HuH-7 (cell line): ENCODE data around the gene SLC2A13.

ENCODE experiments used
- DNase-seq: peaks from one replicate; pipeline ENCODE4 v3.0.0; 2011; ENCODE audit warnings: low spot score

Gene SLC2A13

DNA sequence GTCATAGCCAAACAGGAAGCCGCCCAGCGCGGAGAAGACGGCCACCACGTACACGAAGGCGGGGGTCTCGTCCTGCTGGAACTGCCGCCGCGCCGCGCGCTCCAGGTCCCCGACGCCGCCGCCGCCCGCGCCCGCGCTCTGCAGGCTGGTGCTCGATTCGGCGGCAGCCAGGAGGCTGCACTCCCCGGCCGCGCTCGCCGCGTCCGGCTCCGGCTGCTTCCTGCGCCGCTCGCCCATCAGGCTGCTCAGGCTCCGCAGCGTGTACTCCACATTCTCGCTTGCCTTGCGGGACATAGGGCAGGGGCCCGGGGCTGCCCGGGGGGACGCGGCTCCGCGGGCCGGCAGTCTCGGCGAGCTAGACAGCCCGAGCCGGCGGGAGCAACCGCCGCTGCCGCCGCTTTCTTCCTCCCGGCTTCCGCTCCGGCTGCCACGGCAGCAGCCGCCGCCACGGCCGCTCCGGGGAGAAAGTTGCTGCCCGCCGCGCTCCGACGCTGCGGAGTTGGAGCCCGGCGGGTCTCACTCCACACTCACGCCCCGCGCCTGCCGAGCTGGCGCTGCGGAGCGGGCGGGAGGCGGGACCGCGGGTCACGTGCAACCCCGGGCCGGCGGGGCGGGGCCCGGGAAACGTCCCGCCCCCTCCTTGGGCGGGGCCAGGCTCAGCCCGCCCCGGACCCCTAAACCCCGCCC is at the start of gene SLC2A13:
TSS of gene SLC2A13 (minus strand) at position 567 of the 687 bp plus-strand sequence. CDS start at position 294, 273 bp downstream.
- peak; percentile 85 for DNase-seq

DNA sequence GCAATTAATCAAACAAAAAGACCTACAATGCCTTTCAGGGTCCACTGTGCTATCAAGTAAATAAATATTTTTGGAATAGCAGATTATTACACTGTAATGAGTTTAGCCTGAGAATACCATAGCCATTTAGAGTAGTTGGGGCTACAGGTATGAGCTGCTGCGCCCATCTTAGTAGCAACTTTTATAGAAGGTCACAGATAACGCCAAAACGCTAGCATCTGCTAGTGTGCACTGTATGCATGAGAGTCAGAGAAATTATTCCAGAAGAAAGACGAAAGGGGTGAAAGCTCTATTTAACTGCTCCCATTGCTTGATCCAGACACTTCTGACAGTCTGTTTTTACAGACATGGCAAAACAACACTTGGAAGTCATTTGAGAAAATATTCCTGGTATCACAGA is 48.5 kb upstream of the SLC2A13 start:
- no peak for DNase-seq

DNA sequence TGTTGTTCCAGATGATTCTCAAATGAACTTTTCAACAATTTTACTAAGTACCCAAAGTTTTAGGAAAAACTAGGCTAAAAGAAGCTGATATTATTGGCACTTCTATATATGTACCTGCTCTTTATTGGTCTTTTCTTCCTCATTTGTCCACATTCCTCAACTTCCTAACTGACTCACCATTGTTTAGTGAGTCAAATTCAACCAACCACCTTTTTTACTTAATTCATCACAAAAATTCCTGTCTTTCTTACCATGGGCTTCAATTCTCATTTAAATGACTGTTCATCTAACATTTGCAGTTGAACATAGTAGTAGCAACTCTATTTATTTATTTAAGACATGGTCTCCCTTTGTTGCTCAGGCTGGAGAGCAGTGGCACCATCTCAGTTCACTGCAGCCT is 47.6 kb upstream of the SLC2A13 start:
- DNase-seq, result no peak

DNA sequence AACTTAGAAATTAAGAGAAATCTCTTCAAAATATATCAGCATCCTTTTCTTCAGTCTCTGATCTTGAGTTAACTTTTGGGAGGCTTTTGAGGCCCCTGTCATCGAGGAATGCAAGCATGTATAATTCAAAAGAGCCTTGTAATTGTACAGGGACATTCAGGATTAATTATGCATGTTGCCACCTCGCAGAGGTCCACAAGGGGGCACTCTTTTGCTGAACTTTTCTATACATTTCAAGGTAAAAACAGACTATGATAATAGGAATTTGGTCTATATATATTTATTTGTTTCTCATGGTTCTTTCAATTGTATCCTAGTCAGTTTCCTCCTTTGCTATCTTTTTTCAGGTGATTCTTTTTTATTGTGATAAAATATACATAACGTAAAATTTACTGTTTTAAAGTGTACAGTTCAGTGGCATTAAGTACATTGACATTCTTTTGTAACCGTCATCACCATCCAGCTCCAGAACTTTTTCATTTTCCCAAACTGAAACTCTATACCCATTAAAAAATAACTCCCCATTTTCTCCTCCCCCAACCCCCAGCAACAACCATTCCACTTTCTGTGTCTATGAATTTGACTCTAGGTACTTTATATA is 47.0 kb upstream of the SLC2A13 start:
- DNase-seq, result peak; percentile 3

DNA sequence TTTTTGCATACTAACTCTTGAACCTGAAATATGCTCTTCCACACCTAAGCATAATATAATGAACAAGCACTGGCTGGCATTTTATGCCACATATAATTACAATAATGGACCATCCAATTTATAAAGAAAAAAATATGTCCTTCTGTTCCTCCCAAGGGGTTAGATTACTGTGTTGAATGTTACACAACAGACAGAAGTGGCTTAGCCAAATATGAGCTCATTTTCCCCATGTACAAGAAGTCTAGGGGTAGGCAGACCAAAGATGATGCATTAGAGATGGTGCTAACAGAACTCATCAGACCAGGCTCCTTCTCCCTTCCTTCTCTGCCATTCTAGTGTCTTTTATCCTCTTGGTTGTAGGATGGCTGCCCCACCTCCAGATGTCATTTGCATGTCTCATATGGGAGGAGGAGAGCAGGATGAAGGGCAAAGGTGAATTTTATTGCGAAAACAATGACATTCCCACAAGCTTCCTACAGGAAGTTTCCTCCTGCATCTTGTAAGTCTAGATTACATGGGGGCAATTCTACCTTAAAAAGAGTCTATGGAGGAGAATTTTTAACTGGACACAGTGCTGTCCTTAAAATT is 43.9 kb upstream of the SLC2A13 start:
- DNase-seq, result no peak

DNA sequence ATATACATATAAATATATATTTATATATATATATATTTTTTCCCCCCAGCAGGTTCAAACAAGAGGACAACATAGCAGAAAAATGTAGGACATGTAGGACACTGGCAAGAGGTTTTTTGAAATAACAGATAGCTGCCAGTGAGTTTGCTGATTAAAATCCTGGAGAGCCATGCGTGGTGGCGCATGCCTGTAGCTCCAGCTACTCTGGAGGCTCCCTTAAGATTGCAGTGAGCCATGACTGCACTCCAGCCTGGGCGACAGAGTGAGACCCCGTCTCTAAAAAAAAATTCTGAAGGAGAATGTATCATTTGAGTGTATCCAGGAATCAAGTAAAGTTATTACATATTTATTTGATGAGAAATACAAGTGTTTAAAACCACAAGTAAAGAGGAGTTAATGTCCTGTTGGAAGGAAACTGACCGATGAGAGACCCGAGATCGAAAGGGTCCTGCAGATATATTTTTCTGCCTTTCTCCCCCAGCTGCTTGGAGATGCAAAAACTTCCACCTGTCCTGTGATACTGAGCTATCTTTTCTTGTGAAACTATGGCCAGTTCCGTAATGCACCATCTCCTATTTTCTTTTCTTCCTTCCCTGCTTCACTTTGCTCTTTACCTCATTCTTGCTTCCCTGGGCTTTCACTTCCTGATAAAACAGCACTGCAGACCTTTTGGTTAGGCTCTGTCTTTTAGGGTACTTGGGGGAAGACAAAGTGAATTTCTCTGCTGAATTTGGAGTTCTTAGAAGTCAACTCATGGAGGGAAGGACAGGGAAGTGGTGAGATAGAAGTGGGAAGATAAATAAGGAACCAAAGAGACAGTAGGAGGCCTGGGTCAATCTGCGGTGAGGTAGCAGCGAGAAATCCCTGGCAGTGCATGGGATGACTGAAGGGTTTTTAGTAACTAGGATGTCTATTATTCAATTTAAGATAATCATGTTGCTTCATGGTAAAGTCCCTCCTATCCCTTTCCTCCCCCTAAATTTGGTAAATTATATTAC is 41.2 kb upstream of the SLC2A13 start:
- DNase-seq, result no peak

DNA sequence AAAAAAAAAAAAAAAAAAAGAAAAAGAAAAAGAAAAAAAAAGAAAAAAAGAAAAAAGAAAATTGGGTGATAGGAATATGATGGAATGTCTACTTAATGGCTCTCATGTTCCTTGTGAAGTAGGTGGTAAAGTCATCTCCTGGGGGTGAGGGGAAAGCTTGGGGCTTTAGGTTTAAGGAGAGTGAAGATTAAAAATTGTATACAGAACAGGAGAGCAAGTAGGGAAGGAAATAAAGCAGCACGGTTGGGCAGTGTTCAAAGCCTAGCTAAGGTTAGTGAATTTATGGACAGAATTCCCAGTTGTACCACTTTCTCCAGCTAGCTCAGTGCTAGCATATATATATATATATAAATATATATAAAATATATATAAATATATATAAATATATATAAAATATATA is 40.0 kb upstream of the SLC2A13 start:
- DNase-seq, result no peak

DNA sequence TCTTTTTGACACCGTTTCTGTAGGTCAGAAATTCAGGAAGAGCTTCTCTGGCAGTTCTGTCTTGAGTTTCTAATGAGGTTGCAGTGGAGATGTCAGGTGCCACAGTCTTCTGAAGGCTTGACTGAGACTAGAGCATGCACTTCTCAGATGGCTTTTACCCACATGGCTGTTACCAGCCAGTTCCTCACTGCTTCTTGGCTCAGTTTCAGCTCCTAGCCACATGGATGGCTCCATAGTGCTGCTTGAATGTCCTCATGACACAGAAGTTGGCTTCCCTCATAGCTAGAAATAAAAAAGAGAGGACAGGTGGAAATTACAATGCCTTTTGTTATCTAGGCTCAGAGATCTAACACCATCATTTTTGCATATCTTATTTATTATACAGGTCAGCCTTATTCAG is 38.1 kb upstream of the SLC2A13 start:
- no peak for DNase-seq

DNA sequence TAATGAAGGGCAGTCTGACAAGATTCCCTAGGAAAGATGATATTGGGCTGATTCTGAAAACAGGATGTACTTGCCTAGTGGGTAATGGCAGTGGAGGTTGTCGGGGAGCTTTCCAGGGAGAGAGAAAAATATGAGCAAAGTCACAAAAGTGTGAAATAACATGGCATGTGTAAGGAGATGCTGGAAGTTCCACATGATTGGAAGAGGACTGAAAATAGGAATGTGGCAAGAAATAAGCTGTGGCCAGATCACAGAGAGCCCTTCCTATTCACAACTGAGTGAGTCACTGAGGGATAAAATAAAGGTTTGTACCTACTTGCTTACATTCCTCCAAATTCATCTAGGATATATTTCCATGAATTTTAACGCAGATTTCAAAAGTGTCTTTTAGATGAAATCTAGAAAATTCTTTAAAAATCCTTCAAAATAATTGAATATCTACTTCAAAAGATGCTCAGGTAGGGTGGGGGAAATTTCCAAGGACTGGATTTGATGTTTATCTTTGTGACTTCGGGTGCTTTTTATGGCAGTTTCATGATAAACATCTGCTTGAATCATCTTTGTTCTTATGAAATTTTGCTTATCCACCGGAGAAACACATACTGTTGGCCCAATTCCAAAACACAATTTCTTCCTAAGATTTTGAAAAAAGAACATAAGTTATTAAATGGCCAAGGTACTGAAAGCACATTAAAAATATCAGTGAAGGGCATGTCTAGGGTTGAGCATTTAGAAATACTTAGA is 36.3 kb upstream of the SLC2A13 start:
- no peak for DNase-seq

DNA sequence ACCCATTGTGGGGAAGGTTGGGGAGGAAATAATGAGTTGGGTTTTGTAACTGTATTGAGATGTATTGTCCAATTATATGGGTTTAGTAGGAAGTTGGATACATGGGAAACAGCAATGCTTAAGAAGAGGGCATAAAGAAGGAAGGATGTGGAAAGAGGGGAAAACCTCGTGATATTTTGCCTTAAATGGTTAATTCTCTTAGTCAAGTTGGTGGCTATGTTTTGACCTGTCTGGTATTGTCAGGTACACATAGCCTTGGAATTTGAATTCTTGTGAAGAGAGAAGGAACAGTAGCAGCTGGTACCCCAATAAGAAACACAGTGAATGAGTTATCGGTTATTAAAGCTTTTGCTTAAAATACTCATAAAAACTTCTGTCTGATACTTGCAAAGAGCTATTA is 32.6 kb upstream of the SLC2A13 start:
- no peak for DNase-seq

DNA sequence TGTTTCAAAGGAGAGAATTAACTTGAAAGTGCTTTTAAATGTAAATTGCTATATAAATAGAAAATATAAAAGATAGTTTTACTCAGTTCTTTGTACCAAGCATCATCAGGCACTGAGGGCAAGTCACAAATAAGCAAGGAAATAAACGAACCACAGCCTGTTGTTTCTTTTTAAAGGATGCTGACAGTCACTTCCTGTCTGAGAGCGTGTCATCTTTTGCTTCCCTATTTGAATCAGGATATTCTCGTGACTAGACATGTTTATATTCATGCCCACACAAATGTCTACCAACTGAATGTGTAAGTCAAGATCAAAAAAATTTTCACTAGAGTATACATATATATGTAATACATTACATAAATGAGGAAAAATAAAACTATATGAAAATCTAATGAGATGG is 31.4 kb upstream of the SLC2A13 start:
- no peak for DNase-seq

DNA sequence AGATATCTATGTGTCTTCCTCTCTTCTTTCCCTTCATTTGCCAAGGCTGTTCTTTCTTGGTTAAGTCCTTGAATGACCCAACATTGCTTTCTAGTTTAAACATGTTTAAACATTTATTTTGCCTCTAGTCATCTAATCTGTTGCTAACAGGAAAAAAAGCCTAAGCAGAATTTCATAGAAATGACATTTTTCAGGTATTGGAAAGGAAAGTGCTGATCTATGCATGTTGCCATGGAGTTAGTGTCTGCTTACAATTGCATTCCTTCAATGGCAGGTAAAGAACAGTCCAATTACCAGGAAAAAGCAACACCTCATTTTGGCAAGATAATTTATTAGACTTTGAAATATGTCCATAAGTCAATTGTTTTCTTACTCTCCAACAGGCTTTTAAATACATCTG is 21.5 kb upstream of the SLC2A13 start:
- no peak for DNase-seq

DNA sequence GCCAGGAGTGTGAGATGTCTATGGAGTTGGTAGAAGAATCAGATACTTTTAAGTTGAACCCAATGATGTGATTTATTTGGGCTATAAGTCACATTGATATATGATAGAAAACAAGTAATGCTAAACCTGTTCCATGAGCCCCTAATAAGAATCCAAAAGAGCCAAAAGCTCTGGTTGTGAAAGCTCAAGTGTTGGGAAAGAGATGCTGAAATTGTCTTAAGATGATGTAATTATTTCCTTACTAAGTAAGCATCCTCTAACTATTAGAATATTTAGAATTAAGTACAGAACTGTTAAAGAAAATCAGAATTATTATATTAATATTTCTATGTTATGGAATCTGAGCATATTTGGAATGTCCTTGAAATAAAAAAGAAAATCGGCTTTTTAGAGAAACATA is 17.6 kb upstream of the SLC2A13 start:
- DNase-seq, result no peak

DNA sequence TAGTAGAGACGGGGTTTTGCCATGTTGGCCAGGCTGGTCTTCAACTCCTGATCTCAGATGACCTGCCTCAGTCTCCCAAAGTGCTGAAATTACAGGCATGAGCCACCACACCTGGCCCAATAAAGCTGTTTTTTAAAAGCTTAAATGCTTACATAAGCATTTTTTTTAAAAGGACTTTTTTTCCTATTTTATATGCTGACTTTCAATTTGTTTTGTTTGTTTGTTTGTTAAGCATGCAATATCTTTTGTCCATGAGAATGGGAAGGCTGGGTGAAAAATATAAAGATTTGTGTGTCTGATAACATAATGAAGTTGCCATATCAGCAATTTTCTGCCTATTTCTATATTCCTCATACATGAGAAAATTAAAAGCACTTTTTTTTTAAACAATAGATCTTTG is 17.0 kb upstream of the SLC2A13 start:
- DNase-seq, result no peak

DNA sequence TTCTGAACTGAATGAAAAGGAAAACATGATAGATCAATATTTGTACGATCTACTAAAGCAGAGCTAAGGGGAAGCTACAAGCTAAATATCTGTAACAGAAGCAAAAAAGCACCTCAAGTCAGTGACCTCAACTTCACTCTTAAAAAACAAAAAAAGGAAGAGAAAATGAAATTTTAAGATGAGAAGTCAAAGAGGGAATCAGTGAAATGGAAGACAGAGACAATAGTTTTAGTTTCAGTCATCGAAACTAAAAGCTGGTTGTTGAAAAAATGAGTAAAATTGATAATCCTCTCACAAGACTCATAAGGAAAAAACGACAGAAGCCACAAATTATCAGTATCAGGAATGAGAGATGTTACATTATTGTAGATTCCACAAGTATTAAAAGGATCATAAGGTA is 11.9 kb upstream of the SLC2A13 start:
- no peak for DNase-seq

DNA sequence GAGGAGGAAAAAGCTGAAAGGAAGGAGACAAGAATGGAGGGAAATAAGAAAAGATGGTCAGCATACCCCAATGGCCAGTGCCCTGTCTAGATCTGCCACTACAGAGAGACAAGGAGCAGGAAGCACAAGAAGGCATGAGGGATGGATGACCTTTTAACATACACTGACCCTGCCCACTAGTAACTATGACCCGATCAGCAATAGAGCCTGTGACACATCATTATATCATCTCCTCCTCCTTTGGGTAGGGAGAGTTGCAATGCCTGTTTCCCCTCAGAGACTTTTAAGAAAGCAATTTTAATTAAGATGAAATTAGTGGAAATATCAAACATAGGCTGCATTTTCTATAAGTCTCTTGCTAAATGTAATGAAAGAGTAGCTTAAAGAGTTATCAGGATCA is 4.7 kb upstream of the SLC2A13 start:
- DNase-seq, result no peak

DNA sequence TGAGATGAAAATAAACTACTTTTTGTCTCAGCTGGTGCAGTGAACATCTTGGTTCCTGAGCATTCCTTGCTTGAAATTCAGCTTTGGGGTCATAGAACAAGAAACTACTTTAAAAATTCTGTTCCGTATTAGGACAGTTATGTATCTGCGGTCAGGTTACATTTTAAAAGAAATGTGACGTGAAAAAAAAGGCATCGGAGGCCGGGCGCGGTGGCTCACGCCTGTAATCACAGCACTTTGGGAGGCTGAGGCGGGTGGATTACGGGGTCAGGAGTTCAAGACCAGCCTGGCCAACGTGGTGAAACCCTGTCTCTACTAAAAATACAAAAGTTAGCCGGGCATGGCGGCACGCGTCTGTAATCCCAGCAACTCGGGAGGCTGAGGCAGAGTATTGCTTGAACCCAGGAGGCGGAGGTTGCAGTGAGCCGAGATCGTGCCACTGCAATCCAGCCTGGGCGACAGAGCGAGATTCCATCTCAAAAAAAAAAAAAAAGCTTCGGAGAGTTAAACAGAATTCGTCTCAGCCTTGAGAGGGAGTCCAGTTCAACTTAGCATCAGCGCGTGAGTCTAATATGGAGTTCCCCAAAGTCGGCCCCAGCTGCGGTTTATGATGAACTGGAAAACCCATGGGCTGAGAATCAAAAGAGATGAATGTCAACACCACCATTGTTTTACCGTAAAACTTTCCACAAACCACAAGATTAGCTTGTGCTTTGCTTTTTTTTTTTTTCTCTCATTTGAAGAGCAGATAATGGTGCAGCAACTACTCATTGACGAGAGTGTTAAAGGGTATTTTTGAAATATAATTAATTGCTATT is 2.1 kb upstream of the SLC2A13 start:
- DNase-seq, result no peak

DNA sequence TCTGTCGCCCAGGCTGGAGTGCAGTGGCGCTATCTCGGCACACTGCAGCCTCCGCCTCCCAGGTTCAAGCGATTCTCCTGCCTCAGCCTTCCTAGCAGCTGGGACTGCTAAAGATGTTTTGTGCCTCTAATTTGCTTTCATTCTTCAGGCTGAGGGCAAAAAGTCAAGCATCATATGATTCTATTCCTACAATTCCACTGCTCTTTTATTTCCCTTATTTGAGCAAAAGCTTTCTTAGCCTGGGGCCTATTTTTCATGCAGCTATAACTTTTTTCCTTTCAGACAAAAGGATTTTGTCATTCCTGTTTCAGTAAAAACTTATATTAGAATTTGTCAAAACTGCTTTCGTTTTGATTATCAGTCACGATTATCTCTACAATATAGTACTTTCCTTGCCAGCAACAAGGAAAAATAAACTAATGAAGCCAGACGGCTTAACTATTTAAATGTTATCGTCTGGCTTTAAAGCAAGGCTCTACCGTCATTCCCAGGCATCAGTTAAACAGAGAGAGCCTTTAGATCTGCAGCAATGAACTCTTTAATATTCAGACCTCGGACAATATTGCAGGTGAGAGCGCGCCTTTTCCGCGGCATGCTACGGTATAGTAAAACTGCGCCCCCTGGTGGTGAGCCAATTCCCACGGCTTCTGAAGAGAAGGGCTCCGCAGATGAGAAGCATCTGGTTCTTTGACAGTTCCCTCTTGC is 1.4 kb upstream of the SLC2A13 start:
- DNase-seq, result peak; percentile 71

DNA sequence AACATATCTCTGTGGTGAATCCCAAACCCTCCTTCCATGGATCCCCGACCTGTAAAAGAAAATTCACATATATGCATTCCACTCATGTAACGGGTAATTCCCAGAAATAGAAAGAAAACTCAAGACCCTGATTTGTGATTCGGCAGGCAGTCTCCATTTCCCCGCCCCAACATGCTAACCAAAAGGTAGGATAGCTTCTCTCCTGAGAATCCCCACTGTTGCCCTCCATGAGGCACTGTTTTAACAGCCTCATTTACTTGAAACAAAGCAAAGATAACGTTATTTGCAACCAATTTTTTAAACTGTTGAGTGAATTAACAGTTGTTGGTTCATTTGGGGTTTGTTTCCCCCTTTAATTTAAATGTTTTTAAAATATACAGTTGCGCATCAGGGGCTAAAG is 774 bp upstream of the SLC2A13 start:
- DNase-seq, result no peak

DNA sequence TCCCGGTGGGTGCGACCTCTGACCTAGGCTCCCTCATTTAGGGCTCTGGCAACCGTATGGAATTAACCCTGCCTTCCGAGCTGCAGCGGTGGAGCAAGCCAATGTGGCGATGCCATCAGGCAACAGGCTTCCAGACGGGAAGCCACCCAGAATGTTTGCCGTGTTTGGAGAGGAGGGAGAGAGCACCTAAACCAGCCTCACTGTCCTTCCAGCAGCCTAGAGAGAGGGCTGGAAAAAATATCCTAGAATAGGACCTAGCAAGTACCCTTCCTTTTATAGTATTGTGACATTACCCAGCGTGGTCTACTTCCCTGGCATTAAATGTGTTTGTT is 287 bp upstream of the SLC2A13 start:
- no peak for DNase-seq

DNA sequence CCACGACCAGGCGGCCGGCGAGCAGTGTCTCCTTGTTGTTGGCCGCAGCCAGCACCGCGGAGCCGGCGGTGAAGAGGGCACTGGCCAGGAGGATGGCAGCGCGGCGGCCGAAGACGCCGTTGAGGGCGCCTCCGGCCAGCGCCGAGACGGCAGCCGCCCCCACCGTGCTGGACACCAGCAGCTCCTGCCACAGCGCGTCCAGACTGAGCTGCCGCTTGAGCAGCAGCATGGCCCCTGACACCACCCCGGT is 691 bp downstream of the SLC2A13 start:
- DNase-seq, result peak; percentile 56
